ENCODE data around the gene FOXJ1. TPM values are rescaled to one million over a fixed set of nuclear protein-coding genes. Genes with fewer than 3 reads are reported as not detected.

Gene FOXJ1
- total and polyA plus RNA-seq, 2 donors = 0.52 to 0.75 TPM

GRCh38 chr17:76147211-76148014 is 6.4 kb upstream of the FOXJ1 start:
- Histone ChIP-seq H3K27ac (ENCODE audit: low read depth in 1 of 2, low read length in 1 of 2) (no peak overlapping the region), H3K9me3 (ENCODE audit: control insufficient read depth in 2 of 2, insufficient read depth in 1 of 2, low read length in 1 of 2) (peaks cover 0 to 4% of the 10 kb centered on the region in 2 donors), H3K4me1 (ENCODE audit: control insufficient read depth in 2 of 2, insufficient read depth in 2 of 2, low read length in 2 of 2) (peaks cover 6 to 49% of the 10 kb centered on the region in 2 donors), H3K27me3 (ENCODE audit: control insufficient read depth in 2 of 2, insufficient read depth in 1 of 2, low read length in 1 of 2) (peaks cover 0 to 4% of the 10 kb centered on the region in 2 donors), H3K36me3 (ENCODE audit: control insufficient read depth in 2 of 2, insufficient read depth in 2 of 2, low read length in 1 of 2) (no peaks in the 10 kb centered on the region), H3K4me3 (ENCODE audit: low read length in 2 of 2) (no peak overlapping the region)
- WGBS = 89% methylated on average over 13 of the region's 13 CpGs
- no peak for DNase-seq (ENCODE audit: low read depth in 6 of 9, low spot score in 9 of 9)

GRCh38 chr17:76146053-76146851 is 5.2 kb upstream of the FOXJ1 start:
- H3K4me1 ChIP-seq (ENCODE audit: control insufficient read depth in 2 of 2, insufficient read depth in 2 of 2, low read length in 2 of 2) = peaks cover 9 to 52% of the 10 kb centered on the region in 2 donors
- no peak overlapping the region for H3K4me3 ChIP-seq (ENCODE audit: low read length in 2 of 2)
- H3K27ac ChIP-seq (ENCODE audit: low read depth in 1 of 2, low read length in 1 of 2) = peak overlapping the region; percentile 10 to 84
- peaks cover 0 to 4% of the 10 kb centered on the region in 2 donors for H3K9me3 ChIP-seq (ENCODE audit: control insufficient read depth in 2 of 2, insufficient read depth in 1 of 2, low read length in 1 of 2)
- WGBS = 97% methylated on average over 22 of the region's 22 CpGs
- peaks cover 4 to 15% of the 10 kb centered on the region in 2 donors for H3K27me3 ChIP-seq (ENCODE audit: control insufficient read depth in 2 of 2, insufficient read depth in 1 of 2, low read length in 1 of 2)
- DNase-seq (ENCODE audit: low read depth in 6 of 9, low spot score in 9 of 9) = no peak
- H3K36me3 ChIP-seq (ENCODE audit: control insufficient read depth in 2 of 2, insufficient read depth in 2 of 2, low read length in 1 of 2) = no peaks in the 10 kb centered on the region

GRCh38 chr17:76145231-76146052 is 4.4 kb upstream of the FOXJ1 start:
- 55% methylated on average over 25 of the region's 25 CpGs for WGBS
- Histone ChIP-seq H3K36me3 (ENCODE audit: control insufficient read depth in 2 of 2, insufficient read depth in 2 of 2, low read length in 1 of 2) (no peaks in the 10 kb centered on the region), H3K4me3 (ENCODE audit: low read length in 2 of 2) (no peak overlapping the region), H3K27me3 (ENCODE audit: control insufficient read depth in 2 of 2, insufficient read depth in 1 of 2, low read length in 1 of 2) (peaks cover 10 to 23% of the 10 kb centered on the region in 2 donors), H3K4me1 (ENCODE audit: control insufficient read depth in 2 of 2, insufficient read depth in 2 of 2, low read length in 2 of 2) (peaks cover 13 to 60% of the 10 kb centered on the region in 2 donors), H3K27ac (ENCODE audit: low read depth in 1 of 2, low read length in 1 of 2) (peak overlapping the region; percentile 10 to 88), H3K9me3 (ENCODE audit: control insufficient read depth in 2 of 2, insufficient read depth in 1 of 2, low read length in 1 of 2) (peaks cover 0 to 6% of the 10 kb centered on the region in 2 donors)
- DNase-seq (ENCODE audit: low read depth in 6 of 9, low spot score in 9 of 9) = peak in 3 of 9 donors; percentile 10 to 65 (median 40)

- Histone ChIP-seq H3K27ac (ENCODE audit: low read depth in 1 of 2, low read length in 1 of 2) (no peak overlapping the region), H3K9me3 (ENCODE audit: control insufficient read depth in 2 of 2, insufficient read depth in 1 of 2, low read length in 1 of 2) (peaks cover 0 to 15% of the 10 kb centered on the region in 2 donors), H3K4me1 (ENCODE audit: control insufficient read depth in 2 of 2, insufficient read depth in 2 of 2, low read length in 2 of 2) (peaks cover 19 to 71% of the 10 kb centered on the region in 2 donors), H3K27me3 (ENCODE audit: control insufficient read depth in 2 of 2, insufficient read depth in 1 of 2, low read length in 1 of 2) (peaks cover 26 to 51% of the 10 kb centered on the region in 2 donors), H3K36me3 (ENCODE audit: control insufficient read depth in 2 of 2, insufficient read depth in 2 of 2, low read length in 1 of 2) (no peaks in the 10 kb centered on the region), H3K4me3 (ENCODE audit: low read length in 2 of 2) (no peak overlapping the region)
- 95% methylated on average over 6 of the region's 6 CpGs for WGBS
- DNase-seq (ENCODE audit: low read depth in 6 of 9, low spot score in 9 of 9) = no peak
Measured at GRCh38 chr17:76142585-76143041, 1.6 kb upstream of the FOXJ1 start.

- no peak overlapping the region for H3K27ac ChIP-seq (ENCODE audit: low read depth in 1 of 2, low read length in 1 of 2)
- H3K9me3 ChIP-seq (ENCODE audit: control insufficient read depth in 2 of 2, insufficient read depth in 1 of 2, low read length in 1 of 2) = peaks cover 0 to 15% of the 10 kb centered on the region in 2 donors
- peaks cover 19 to 70% of the 10 kb centered on the region in 2 donors for H3K4me1 ChIP-seq (ENCODE audit: control insufficient read depth in 2 of 2, insufficient read depth in 2 of 2, low read length in 2 of 2)
- no peak overlapping the region for H3K4me3 ChIP-seq (ENCODE audit: low read length in 2 of 2)
- 85% methylated on average over 10 of the region's 10 CpGs for WGBS
- H3K36me3 ChIP-seq (ENCODE audit: control insufficient read depth in 2 of 2, insufficient read depth in 2 of 2, low read length in 1 of 2) = no peaks in the 10 kb centered on the region
- peaks cover 26 to 56% of the 10 kb centered on the region in 2 donors for H3K27me3 ChIP-seq (ENCODE audit: control insufficient read depth in 2 of 2, insufficient read depth in 1 of 2, low read length in 1 of 2)
- no peak for DNase-seq (ENCODE audit: low read depth in 6 of 9, low spot score in 9 of 9)
Measured at GRCh38 chr17:76142039-76142584, 1.1 kb upstream of the FOXJ1 start.

GRCh38 chr17:76140661-76141211 is 309 bp downstream of the FOXJ1 start:
- H3K4me1 ChIP-seq (ENCODE audit: control insufficient read depth in 2 of 2, insufficient read depth in 2 of 2, low read length in 2 of 2) = peaks cover 17 to 63% of the 10 kb centered on the region in 2 donors
- peaks cover 0 to 11% of the 10 kb centered on the region in 2 donors for H3K9me3 ChIP-seq (ENCODE audit: control insufficient read depth in 2 of 2, insufficient read depth in 1 of 2, low read length in 1 of 2)
- WGBS = 4% methylated on average over 24 of the region's 24 CpGs
- H3K27ac ChIP-seq (ENCODE audit: low read depth in 1 of 2, low read length in 1 of 2) = no peak overlapping the region
- peak overlapping the region; percentile 42 to 46 for H3K4me3 ChIP-seq (ENCODE audit: low read length in 2 of 2)
- H3K27me3 ChIP-seq (ENCODE audit: control insufficient read depth in 2 of 2, insufficient read depth in 1 of 2, low read length in 1 of 2) = peaks cover 26 to 70% of the 10 kb centered on the region in 2 donors
- DNase-seq (ENCODE audit: low read depth in 6 of 9, low spot score in 9 of 9) = no peak
- no peaks in the 10 kb centered on the region for H3K36me3 ChIP-seq (ENCODE audit: control insufficient read depth in 2 of 2, insufficient read depth in 2 of 2, low read length in 1 of 2)

GRCh38 chr17:76139801-76140660 is 1.0 kb downstream of the FOXJ1 start:
- Histone ChIP-seq H3K9me3 (ENCODE audit: control insufficient read depth in 2 of 2, insufficient read depth in 1 of 2, low read length in 1 of 2) (peaks cover 0 to 11% of the 10 kb centered on the region in 2 donors), H3K27me3 (ENCODE audit: control insufficient read depth in 2 of 2, insufficient read depth in 1 of 2, low read length in 1 of 2) (peaks cover 26 to 77% of the 10 kb centered on the region in 2 donors), H3K4me1 (ENCODE audit: control insufficient read depth in 2 of 2, insufficient read depth in 2 of 2, low read length in 2 of 2) (peaks cover 12 to 62% of the 10 kb centered on the region in 2 donors), H3K27ac (ENCODE audit: low read depth in 1 of 2, low read length in 1 of 2) (no peak overlapping the region), H3K4me3 (ENCODE audit: low read length in 2 of 2) (peak overlapping the region in 1 of 2 donors; percentile 6), H3K36me3 (ENCODE audit: control insufficient read depth in 2 of 2, insufficient read depth in 2 of 2, low read length in 1 of 2) (no peaks in the 10 kb centered on the region)
- DNase-seq (ENCODE audit: low read depth in 6 of 9, low spot score in 9 of 9) = peak in 3 of 9 donors; percentile 36 to 46 (median 41)
- 18% methylated on average over 78 of the region's 78 CpGs for WGBS

Measured in thymus (tissue), 11 donors.